ENCODE data around the gene ANKS1B. TPM values are rescaled to one million over a fixed set of nuclear protein-coding genes. Genes with fewer than 3 reads are reported as not detected.

Gene ANKS1B
- total RNA-seq, 1 donor from 2014 or later: 5.6 TPM

- Mint-ChIP-seq H3K9me3 (peaks cover 1% of the 10 kb centered on the region), H3K36me3 (ENCODE audit: low read depth) (peaks cover 2% of the 10 kb centered on the region), H3K4me3 (no peak overlapping the region), H3K27ac (ENCODE audit: unreplicated experiment) (no peak overlapping the region), H3K27me3 (ENCODE audit: low read depth) (no peaks in the 10 kb centered on the region), H3K4me1 (no peaks in the 10 kb centered on the region)
- no peak for TF ChIP-seq CTCF (conservative IDR thresholded peaks at IDR 0.05)
- DNase-seq (ENCODE audit: low read depth, low spot score): no peak
Measured at GRCh38 chr12:99309812-99310211, 674.9 kb downstream of the ANKS1B start.

GRCh38 chr12:99302874-99303273 lies 681.9 kb downstream of the ANKS1B start:
- TF ChIP-seq CTCF (conservative IDR thresholded peaks at IDR 0.05): no peak
- H3K36me3 Mint-ChIP-seq (ENCODE audit: low read depth): no peaks in the 10 kb centered on the region
- H3K4me3 Mint-ChIP-seq: no peak overlapping the region
- no peak for DNase-seq (ENCODE audit: low read depth, low spot score)
- no peak overlapping the region for H3K27ac Mint-ChIP-seq (ENCODE audit: unreplicated experiment)
- H3K27me3 Mint-ChIP-seq (ENCODE audit: low read depth): no peaks in the 10 kb centered on the region
- no peaks in the 10 kb centered on the region for H3K4me1 Mint-ChIP-seq
- H3K9me3 Mint-ChIP-seq: peaks cover 9% of the 10 kb centered on the region

- peaks cover 6% of the 10 kb centered on the region for H3K4me1 Mint-ChIP-seq
- H3K27me3 Mint-ChIP-seq (ENCODE audit: low read depth): no peaks in the 10 kb centered on the region
- peaks cover 25% of the 10 kb centered on the region for H3K36me3 Mint-ChIP-seq (ENCODE audit: low read depth)
- DNase-seq (ENCODE audit: low read depth, low spot score): no peak
- H3K9me3 Mint-ChIP-seq: peaks cover 23% of the 10 kb centered on the region
- H3K4me3 Mint-ChIP-seq: no peak overlapping the region
- no peak overlapping the region for H3K27ac Mint-ChIP-seq (ENCODE audit: unreplicated experiment)
- no peak for TF ChIP-seq CTCF (conservative IDR thresholded peaks at IDR 0.05)
Measured at GRCh38 chr12:99287136-99287535, 697.6 kb downstream of the ANKS1B start.

- Mint-ChIP-seq H3K4me3 (no peak overlapping the region), H3K9me3 (peaks cover 9% of the 10 kb centered on the region), H3K27me3 (ENCODE audit: low read depth) (no peaks in the 10 kb centered on the region), H3K36me3 (ENCODE audit: low read depth) (peaks cover 8% of the 10 kb centered on the region), H3K27ac (ENCODE audit: unreplicated experiment) (no peak overlapping the region), H3K4me1 (peaks cover 10% of the 10 kb centered on the region)
- TF ChIP-seq CTCF (conservative IDR thresholded peaks at IDR 0.05): no peak
- DNase-seq (ENCODE audit: low read depth, low spot score): no peak
Measured at GRCh38 chr12:99284161-99284560, 700.6 kb downstream of the ANKS1B start.

GRCh38 chr12:99282624-99283023 lies 702.1 kb downstream of the ANKS1B start:
- Mint-ChIP-seq H3K4me3 (no peak overlapping the region), H3K36me3 (ENCODE audit: low read depth) (peaks cover under 1% of the 10 kb centered on the region), H3K27ac (ENCODE audit: unreplicated experiment) (no peak overlapping the region), H3K27me3 (ENCODE audit: low read depth) (no peaks in the 10 kb centered on the region), H3K4me1 (peaks cover 13% of the 10 kb centered on the region), H3K9me3 (peaks cover 3% of the 10 kb centered on the region)
- DNase-seq (ENCODE audit: low read depth, low spot score): no peak
- no peak for TF ChIP-seq CTCF (conservative IDR thresholded peaks at IDR 0.05)

GRCh38 chr12:99282086-99282485 lies 702.6 kb downstream of the ANKS1B start:
- Mint-ChIP-seq H3K4me3 (no peak overlapping the region), H3K27ac (ENCODE audit: unreplicated experiment) (no peak overlapping the region), H3K27me3 (ENCODE audit: low read depth) (no peaks in the 10 kb centered on the region), H3K36me3 (ENCODE audit: low read depth) (no peaks in the 10 kb centered on the region), H3K9me3 (peaks cover under 1% of the 10 kb centered on the region), H3K4me1 (peaks cover 13% of the 10 kb centered on the region)
- TF ChIP-seq CTCF (conservative IDR thresholded peaks at IDR 0.05): no peak
- no peak for DNase-seq (ENCODE audit: low read depth, low spot score)
